B cell (primary cell): ENCODE data around the gene MYOM3. TPM values are rescaled to one million over a fixed set of nuclear protein-coding genes. Genes with fewer than 3 reads are reported as not detected.

Experiments
- ATAC-seq: fragments of 200-7000 bp; cut with Tn5 transposase; one replicate; pipeline ENCODE4 v1.10.0; 2021; ENCODE audit warnings: low read depth, mild to moderate bottlenecking, moderate number of reproducible peaks, moderate library complexity
- CTCF ChIA-PET: fragments of 350-600 bp; sonication (Branson Sonifier 250); formaldehyde crosslinking; loops from one replicate; lab custom pipeline; 2021; ENCODE audit warnings: antibody characterized with exemption, inconsistent platforms; lab: Charles Lee
- POLR2A ChIA-PET: fragments of 350-600 bp; sonication (Branson Sonifier 250); formaldehyde crosslinking; loops from one replicate; lab custom pipeline; 2021; ENCODE audit warnings: antibody characterized with exemption; lab: Charles Lee
- DNase-seq: peaks from one replicate; pipeline ENCODE4 v3.0.0; 2013
- H2AFZ ChIP-seq: 2 replicates; pipeline ENCODE4 v1.6.1; 2012; ENCODE audit warnings: mild to moderate bottlenecking, low read depth, low read length; ENCODE audit not compliant: insufficient read depth, poor library complexity, severe bottlenecking
- H3K27ac ChIP-seq, 2 donors: 1 replicate in 1 of 2; 2 replicates in 1 of 2; pipeline ENCODE4 v1.5.1; 2012 to 2013; ENCODE audit warnings: low read length in 2 of 2, mild to moderate bottlenecking in 2 of 2, moderate library complexity in 1 of 2
- H3K27me3 ChIP-seq, 4 experiments: fragments of 200-600 bp in 1 of 4; sonication (generic) in 1 of 4; replicated peaks in 1 of 4; 1 replicate in 2 of 4; 2 replicates in 2 of 4; pipeline versions ENCODE4 v1.6.1 to v1.7.0; 2013 to 2016; ENCODE audit warnings: low read length in 3 of 4, mild to moderate bottlenecking in 2 of 4, mixed read lengths in 1 of 4, moderate library complexity in 1 of 4; ENCODE audit not compliant: insufficient read depth in 4 of 4, control insufficient read depth in 3 of 4; ENCODE audit errors: control extremely low read depth in 1 of 4
- H3K36me3 ChIP-seq, 2 experiments: replicated peaks in 1 of 2; 1 replicate in 1 of 2; 2 replicates in 1 of 2; pipeline versions ENCODE4 v1.6.1 to v1.7.1; 2013; ENCODE audit warnings: low read length in 1 of 2; ENCODE audit not compliant: insufficient read depth in 2 of 2, control insufficient read depth in 1 of 2; ENCODE audit errors: control extremely low read depth in 1 of 2, extremely low read depth in 1 of 2
- H3K4me1 ChIP-seq, 2 donors: fragments of 200-600 bp in 1 of 2; sonication (generic) in 1 of 2; 1 replicate in 1 of 2; 2 replicates in 1 of 2; pipeline versions ENCODE4 v1.5.1 to v1.6.1; 2013 to 2017; ENCODE audit warnings: low read length in 2 of 2; ENCODE audit not compliant: control insufficient read depth in 2 of 2, insufficient read depth in 2 of 2
- H3K4me2 ChIP-seq: replicated peaks from 2 replicates; pipeline ENCODE3; 2012; ENCODE audit warnings: mild to moderate bottlenecking, low read depth, low read length; ENCODE audit not compliant: poor library complexity, severe bottlenecking
- H3K4me3 ChIP-seq, 5 experiments: fragments of 200-600 bp in 1 of 5; sonication (generic) in 1 of 5; 1 replicate in 3 of 5; 2 replicates in 2 of 5; pipeline versions ENCODE4 v1.5.1 to v1.7.0; 2011 to 2016; ENCODE audit warnings: low read length in 4 of 5, mild to moderate bottlenecking in 4 of 5, low read depth in 2 of 5, control low read depth in 1 of 5, moderate library complexity in 1 of 5; ENCODE audit not compliant: insufficient read depth in 1 of 5; ENCODE audit errors: control extremely low read depth in 1 of 5, extremely low read depth in 1 of 5
- H3K79me2 ChIP-seq: fragments of 200-600 bp; sonication (generic); one replicate; pipeline ENCODE4 v1.6.0; 2016; ENCODE audit warnings: low read length; ENCODE audit not compliant: control insufficient read depth, insufficient read depth
- H3K9ac ChIP-seq: fragments of 200-600 bp; sonication (generic); 2 replicates; pipeline ENCODE4 v1.6.1; 2017; ENCODE audit warnings: mild to moderate bottlenecking, low read length, moderate library complexity
- H3K9me3 ChIP-seq, 3 donors: one replicate each; pipeline versions ENCODE4 v1.6.1 to v1.7.1; 2013; ENCODE audit warnings: low read length in 2 of 3; ENCODE audit not compliant: control insufficient read depth in 2 of 3, insufficient read depth in 1 of 3; ENCODE audit errors: control extremely low read depth in 1 of 3
- H4K20me1 ChIP-seq: 2 replicates; pipeline ENCODE4 v1.6.0; 2012; ENCODE audit warnings: mild to moderate bottlenecking, low read length; ENCODE audit not compliant: insufficient read depth, control insufficient read depth, poor library complexity, severe bottlenecking
- H3K27ac Mint-ChIP-seq: one replicate; pipeline ENCODE4 v1.8.0; 2021; ENCODE audit warnings: mixed read lengths
- H3K27me3 Mint-ChIP-seq: one replicate; pipeline ENCODE4 v1.8.0; 2021; ENCODE audit warnings: mixed read lengths
- H3K4me1 Mint-ChIP-seq: one replicate; pipeline ENCODE4 v1.8.0; 2021; ENCODE audit warnings: mixed read lengths
- H3K4me3 Mint-ChIP-seq: one replicate; pipeline ENCODE4 v1.8.0; 2021; ENCODE audit warnings: mixed read lengths
- H3K9me3 Mint-ChIP-seq: one replicate; pipeline ENCODE4 v1.8.0; 2022; ENCODE audit warnings: mixed read lengths; ENCODE audit not compliant: insufficient read depth
- CTCF ChIP-seq: fragments of 200-600 bp; IDR thresholded peaks from one replicate; pipeline ENCODE4 v1.8.0; 2022; ENCODE audit warnings: antibody characterized with exemption, mild to moderate bottlenecking
- EZH2 ChIP-seq: IDR thresholded peaks from 2 replicates; pipeline ENCODE4 v1.6.1; 2012; ENCODE audit warnings: borderline replicate concordance, low read depth, mild to moderate bottlenecking, moderate library complexity, low read length; ENCODE audit not compliant: insufficient read depth, poor library complexity, severe bottlenecking
- whole genome bisulfite sequencing: methylation state at CpG from one replicate; pipeline ENCODE4 v1.1.5; 2013; ENCODE audit warnings: missing lambda C conversion rate; ENCODE audit not compliant: insufficient coverage; 5-methylcytosine and 5-hydroxymethylcytosine counted together
- intact Hi-C: fragments of 100-400 bp; cut with micrococcal nuclease; formaldehyde crosslinking; loops from one replicate; pipeline ENCODE4 v1.10.0; 2022
- polyA plus RNA-seq: library from polyadenylated mRNA; depleted of rRNA; stranded (reverse); fragments of >200 nt; gene quantifications from 2 replicates; pipeline ENCODE4 v1.2.3, GENCODE V29; 2012
- total RNA-seq, 2 donors: library from RNA; stranded (reverse); fragments of 120-200 nt in 1 of 2; gene quantifications; 1 replicate in 1 of 2; 2 replicates in 1 of 2; pipeline versions ENCODE4 v1.2.3 to v1.2.4, GENCODE V29; 2013 to 2022

MYOM3 gene
- total and polyA plus RNA-seq, 2 donors (not counting 1 experiment from before 2014, with no cell fraction given) = not detected

GRCh38 chr1:24149866-24150233, 37.9 kb upstream of the MYOM3 start:
- no peaks in the 10 kb centered on the region for H3K79me2 ChIP-seq
- H3K27ac ChIP-seq = no peak overlapping the region
- H3K9me3 Mint-ChIP-seq = no peaks in the 10 kb centered on the region
- H3K27me3 Mint-ChIP-seq = peaks cover 3% of the 10 kb centered on the region
- peaks cover 21% of the 10 kb centered on the region for H3K4me1 Mint-ChIP-seq
- H3K27ac Mint-ChIP-seq = no peak overlapping the region
- peak overlapping the region; percentile 82 for H3K4me3 Mint-ChIP-seq
- TF ChIP-seq CTCF (no peak), EZH2 (no peak)
- peaks cover 13 to 16% of the 10 kb centered on the region in 2 donors for H3K4me1 ChIP-seq
- no peaks in the 10 kb centered on the region for H3K36me3 ChIP-seq
- intact Hi-C loops = loop anchor here (1.0 to 2.0 kb wide), 5 partner anchors 41 to 485 kb away; no protein-coding TSS in a partner anchor
- H4K20me1 ChIP-seq = no peaks in the 10 kb centered on the region
- ATAC-seq (no peak), DNase-seq (no peak)
- H3K4me3 ChIP-seq = no peak overlapping the region
- peak overlapping the region; percentile 80 for H3K4me2 ChIP-seq
- no peak overlapping the region for H3K9ac ChIP-seq
- no peaks in the 10 kb centered on the region for H3K9me3 ChIP-seq
- ChIA-PET POLR2A (interaction anchor here (0.6 to 1.4 kb wide), 7 partner anchors 37 to 379 kb away, joined by 3 to 17 read pairs (median 6); partner anchors contain the start of gene IFNLR1), CTCF (interaction anchor here (0.6 to 10.5 kb wide), 61 partner anchors 8 to 856 kb away, joined by 3 to 387 read pairs (median 4); partner anchors contain the start of genes IFNLR1, NIPAL3 and RCAN3)
- WGBS = 72% methylated on average over 5 of the region's 5 CpGs
- H3K27me3 ChIP-seq = peaks cover 0 to 7% (median 2%) of the 10 kb centered on the region in 4 experiments
- peak overlapping the region; percentile 69 for H2AFZ ChIP-seq

GRCh38 chr1:24147816-24148215, 35.9 kb upstream of the MYOM3 start:
- Histone ChIP-seq H3K27ac (no peak overlapping the region), H2AFZ (no peak overlapping the region), H3K27me3 (peaks cover 0 to 7% (median 2%) of the 10 kb centered on the region in 4 experiments), H3K4me1 (peaks cover 13 to 16% of the 10 kb centered on the region in 2 donors), H3K4me3 (no peak overlapping the region), H3K4me2 (no peak overlapping the region), H3K9me3 (no peaks in the 10 kb centered on the region), H4K20me1 (no peaks in the 10 kb centered on the region), H3K36me3 (no peaks in the 10 kb centered on the region), H3K79me2 (no peaks in the 10 kb centered on the region), H3K9ac (no peak overlapping the region)
- ATAC-seq (no peak), DNase-seq (no peak)
- H3K27me3 Mint-ChIP-seq = peaks cover 7% of the 10 kb centered on the region
- no peak overlapping the region for H3K27ac Mint-ChIP-seq
- intact Hi-C loops = no loop called here
- 64% methylated on average over 3 of the region's 6 CpGs for WGBS
- ChIA-PET POLR2A (no interaction called here), CTCF (interaction anchor here (0.6 to 10.5 kb wide), 7 partner anchors 8 to 270 kb away, joined by 3 to 387 read pairs (median 3); partner anchors contain the start of gene IFNLR1)
- peaks cover 21% of the 10 kb centered on the region for H3K4me1 Mint-ChIP-seq
- TF ChIP-seq EZH2 (no peak), CTCF (no peak)
- H3K9me3 Mint-ChIP-seq = no peaks in the 10 kb centered on the region
- no peak overlapping the region for H3K4me3 Mint-ChIP-seq
